Measurements from ENCODE around the gene DYNLRB1. TPM values are rescaled to one million over a fixed set of nuclear protein-coding genes. Genes with fewer than 3 reads are reported as not detected.

DYNLRB1 gene
- total RNA-seq, 1 experiment from 2014 or later: 127 TPM

DNA sequence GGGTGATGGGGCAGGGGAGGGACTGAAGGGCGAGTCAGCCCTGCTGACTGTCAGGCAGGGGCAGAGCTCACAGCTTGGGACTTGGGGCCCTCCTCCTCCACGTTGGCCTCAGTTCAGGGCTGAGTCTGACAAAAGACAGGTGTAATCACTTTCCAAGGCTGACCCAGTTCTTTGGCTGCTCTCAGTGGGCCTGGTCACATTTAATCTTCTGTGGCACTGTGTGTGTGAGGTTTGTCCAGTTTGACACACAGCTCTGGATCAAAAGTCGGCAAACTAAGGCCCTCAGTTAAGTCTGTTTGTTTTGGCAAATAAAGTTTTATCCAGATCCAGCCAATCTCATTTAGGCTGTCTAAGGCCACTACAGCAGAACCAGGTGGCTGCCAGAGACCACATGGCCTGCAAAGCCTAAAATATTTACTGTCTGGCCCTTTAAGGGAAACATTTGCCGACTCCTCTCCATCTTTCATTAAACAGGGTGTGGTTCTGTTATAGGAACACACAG is 37.2 kb downstream of the DYNLRB1 start:
- POLR2A ChIA-PET: interaction anchor here (0.6 to 0.9 kb wide), 2 partner anchors 23 to 244 kb away, joined by 3 read pairs; no protein-coding TSS in a partner anchor
- Mint-ChIP-seq H3K9me3 (ENCODE audit: unreplicated experiment) (no peaks in the 10 kb centered on the region), H3K4me3 (ENCODE audit: unreplicated experiment) (no peak overlapping the region), H3K27me3 (ENCODE audit: insufficient read depth, unreplicated experiment) (no peaks in the 10 kb centered on the region), H3K27ac (ENCODE audit: low read depth, unreplicated experiment) (no peak overlapping the region), H3K36me3 (ENCODE audit: insufficient read depth, unreplicated experiment) (peaks cover 7% of the 10 kb centered on the region), H3K4me1 (ENCODE audit: insufficient read depth, unreplicated experiment) (peaks cover 21% of the 10 kb centered on the region)
- TF ChIP-seq, protein P1, sequence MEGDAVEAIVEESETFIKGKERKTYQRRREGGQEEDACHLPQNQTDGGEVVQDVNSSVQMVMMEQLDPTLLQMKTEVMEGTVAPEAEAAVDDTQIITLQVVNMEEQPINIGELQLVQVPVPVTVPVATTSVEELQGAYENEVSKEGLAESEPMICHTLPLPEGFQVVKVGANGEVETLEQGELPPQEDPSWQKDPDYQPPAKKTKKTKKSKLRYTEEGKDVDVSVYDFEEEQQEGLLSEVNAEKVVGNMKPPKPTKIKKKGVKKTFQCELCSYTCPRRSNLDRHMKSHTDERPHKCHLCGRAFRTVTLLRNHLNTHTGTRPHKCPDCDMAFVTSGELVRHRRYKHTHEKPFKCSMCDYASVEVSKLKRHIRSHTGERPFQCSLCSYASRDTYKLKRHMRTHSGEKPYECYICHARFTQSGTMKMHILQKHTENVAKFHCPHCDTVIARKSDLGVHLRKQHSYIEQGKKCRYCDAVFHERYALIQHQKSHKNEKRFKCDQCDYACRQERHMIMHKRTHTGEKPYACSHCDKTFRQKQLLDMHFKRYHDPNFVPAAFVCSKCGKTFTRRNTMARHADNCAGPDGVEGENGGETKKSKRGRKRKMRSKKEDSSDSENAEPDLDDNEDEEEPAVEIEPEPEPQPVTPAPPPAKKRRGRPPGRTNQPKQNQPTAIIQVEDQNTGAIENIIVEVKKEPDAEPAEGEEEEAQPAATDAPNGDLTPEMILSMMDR (IDR thresholded peaks at IDR 0.05; ENCODE audit: unreplicated experiment): no peak
- no TSS peak for BruUV-seq (replicated peaks)
- CTCF ChIA-PET: interaction anchor here (0.8 to 1.2 kb wide), 2 partner anchors 14 to 150 kb away, joined by 3 read pairs; no protein-coding TSS in a partner anchor
- intact Hi-C loops (cut with micrococcal nuclease): no loop called here
- no peak for DNase-seq (ENCODE audit: unreplicated experiment)

DNA sequence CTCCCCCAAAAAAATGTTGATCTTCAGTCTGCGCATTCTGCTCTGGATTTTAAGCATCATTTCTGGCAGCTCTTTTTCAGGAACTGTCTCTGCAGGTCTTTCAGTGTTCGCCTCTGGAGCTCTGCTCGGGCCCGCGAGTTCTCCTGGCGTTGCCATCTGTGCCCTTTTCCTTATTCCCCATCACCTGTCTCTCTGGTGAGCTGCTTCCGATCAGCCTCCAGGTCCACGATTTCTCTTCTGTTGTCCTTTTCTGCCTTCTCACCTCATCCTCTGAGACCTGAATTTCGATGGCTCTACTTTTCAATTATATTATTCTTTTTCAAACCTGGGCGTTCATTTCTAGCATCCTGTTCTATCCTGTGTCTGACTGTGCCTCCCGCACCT is 41.7 kb downstream of the DYNLRB1 start:
- intact Hi-C loops (cut with micrococcal nuclease): no loop called here
- DNase-seq (ENCODE audit: unreplicated experiment): no peak
- H3K9me3 Mint-ChIP-seq (ENCODE audit: unreplicated experiment): no peaks in the 10 kb centered on the region
- ChIA-PET CTCF (interaction anchor here (0.7 to 2.5 kb wide), 2 partner anchors 245 to 869 kb away, joined by 3 to 10 read pairs; no protein-coding TSS in a partner anchor), POLR2A (interaction anchor here (0.6 to 1.7 kb wide), 8 partner anchors 12 to 390 kb away, joined by 3 to 11 read pairs (median 3); partner anchors contain the start of gene DYNLRB1)
- no TSS peak for BruUV-seq (replicated peaks)
- TF ChIP-seq, protein P1 (IDR thresholded peaks at IDR 0.05; ENCODE audit: unreplicated experiment): no peak
- peaks cover 7% of the 10 kb centered on the region for H3K36me3 Mint-ChIP-seq (ENCODE audit: insufficient read depth, unreplicated experiment)
- H3K4me1 Mint-ChIP-seq (ENCODE audit: insufficient read depth, unreplicated experiment): peaks cover 21% of the 10 kb centered on the region
- H3K27ac Mint-ChIP-seq (ENCODE audit: low read depth, unreplicated experiment): peak overlapping the region; percentile 85
- H3K4me3 Mint-ChIP-seq (ENCODE audit: unreplicated experiment): peak overlapping the region; percentile 91
- no peaks in the 10 kb centered on the region for H3K27me3 Mint-ChIP-seq (ENCODE audit: insufficient read depth, unreplicated experiment)

DNA sequence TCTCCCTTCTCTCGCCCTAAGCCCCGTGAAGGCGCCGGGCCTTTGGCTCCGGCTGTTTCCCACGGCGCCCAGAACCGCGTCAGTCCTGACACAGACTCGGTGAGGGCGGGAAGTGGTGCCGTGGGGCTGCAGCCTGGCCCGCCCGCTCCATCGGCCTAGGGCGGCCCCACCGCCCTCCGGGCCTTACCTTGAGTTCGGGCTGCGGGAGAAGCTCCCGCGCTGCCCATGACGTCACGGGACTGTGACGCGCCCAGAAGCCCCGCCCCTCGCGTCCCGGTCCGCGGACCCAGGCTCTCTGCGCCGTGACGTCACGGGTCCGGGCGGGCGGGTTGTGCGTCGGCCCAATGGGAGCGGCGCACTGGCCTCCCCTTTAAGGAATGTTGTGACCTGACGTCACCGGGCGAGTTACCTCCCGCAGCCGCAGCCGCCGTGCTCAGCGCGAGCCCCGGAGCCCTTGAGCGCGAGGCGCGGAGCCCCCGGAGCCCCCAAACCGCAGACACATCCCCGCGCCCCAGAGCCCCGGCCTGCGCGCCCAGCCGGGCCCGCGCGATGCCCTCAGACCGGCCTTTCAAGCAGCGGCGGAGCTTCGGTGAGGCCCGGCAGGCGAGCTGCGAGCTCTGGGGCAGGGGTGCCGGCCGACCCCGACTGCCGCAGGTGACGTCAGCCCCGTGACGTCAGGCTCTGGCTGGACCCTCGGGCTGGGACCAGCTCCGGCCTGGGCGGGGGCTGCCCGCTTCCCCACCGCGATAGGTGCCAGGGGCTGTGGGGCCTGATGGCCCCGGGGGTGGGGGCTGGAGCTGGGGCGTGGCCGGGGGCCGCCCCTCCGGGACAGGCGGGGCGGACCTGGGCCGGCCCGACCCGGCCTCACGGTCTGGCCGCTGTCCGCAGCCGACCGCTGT is 42.3 kb downstream of the DYNLRB1 start, which contains the start of gene MAP1LC3A:
TSS of gene MAP1LC3A (plus strand) at position 399 of the 899 bp plus-strand sequence. CDS start at position 550, 151 bp downstream.
- no peaks in the 10 kb centered on the region for H3K27me3 Mint-ChIP-seq (ENCODE audit: insufficient read depth, unreplicated experiment)
- H3K27ac Mint-ChIP-seq (ENCODE audit: low read depth, unreplicated experiment): peak within 1 kb of the TSS; percentile 85
- POLR2A ChIA-PET: interaction anchor here (0.6 to 1.7 kb wide), 6 partner anchors 11 to 223 kb away, joined by 3 to 11 read pairs (median 4); partner anchors contain the start of gene DYNLRB1
- TF ChIP-seq, protein P1 (IDR thresholded peaks at IDR 0.05; ENCODE audit: unreplicated experiment): no peak
- H3K9me3 Mint-ChIP-seq (ENCODE audit: unreplicated experiment): no peaks in the 10 kb centered on the region
- H3K4me1 Mint-ChIP-seq (ENCODE audit: insufficient read depth, unreplicated experiment): peaks cover 21% of the 10 kb centered on the region
- CTCF ChIA-PET: interaction anchor here (0.6 to 2.5 kb wide), 4 partner anchors 21 to 246 kb away, joined by 3 to 10 read pairs (median 4); no protein-coding TSS in a partner anchor
- DNase-seq (ENCODE audit: unreplicated experiment): peak; percentile 79
- intact Hi-C loops (cut with micrococcal nuclease): no loop called here
- H3K4me3 Mint-ChIP-seq (ENCODE audit: unreplicated experiment): peak within 1 kb of the TSS; percentile 91
- BruUV-seq (replicated peaks): no TSS peak
- peaks cover 7% of the 10 kb centered on the region for H3K36me3 Mint-ChIP-seq (ENCODE audit: insufficient read depth, unreplicated experiment)
